Measurements from ENCODE around the gene RTP5.

- TF ChIP-seq CTCF (conservative IDR thresholded peaks at IDR 0.05; ENCODE audit: low read length) (no peak), EZH2phosphoT487 (IDR thresholded peaks at IDR 0.05; ENCODE audit: borderline replicate concordance) (no peak)
Measured at GRCh38 chr2:241860184-241861078, 9.1 kb upstream of the RTP5 start.

Measured in Loucy (cell line).